Thyroid gland (tissue), 4 donors: Measurements from ENCODE around the gene STATH. TPM values are rescaled to one million over a fixed set of nuclear protein-coding genes. Genes with fewer than 3 reads are reported as not detected.

Experiments
- DNase-seq, 2 donors: peaks; one replicate each; pipeline ENCODE4 v3.0.0-alpha.2; 2019
- H3K27ac ChIP-seq, 3 donors: fragments of 200-600 bp; sonication (generic); 1 replicate in 2 of 3; 2 replicates in 1 of 3; pipeline ENCODE4 v1.5.1; 2016 to 2019; ENCODE audit warnings: mild to moderate bottlenecking in 1 of 3, moderate library complexity in 1 of 3
- H3K27me3 ChIP-seq: fragments of 200-600 bp; sonication (generic); one replicate; pipeline ENCODE4 v1.5.1; 2019
- H3K36me3 ChIP-seq, 2 donors: fragments of 200-600 bp; sonication (generic); one replicate each; pipeline ENCODE4 v1.5.1; 2016 to 2019
- H3K4me1 ChIP-seq, 2 donors: fragments of 200-600 bp; sonication (generic); one replicate each; pipeline ENCODE4 v1.5.1; 2017 to 2019
- H3K4me3 ChIP-seq, 3 donors: fragments of 200-600 bp; sonication (generic); replicated peaks in 1 of 3; 1 replicate in 2 of 3; 2 replicates in 1 of 3; pipeline ENCODE4 v1.5.1; 2016; ENCODE audit warnings: mild to moderate bottlenecking in 1 of 3
- H3K9me3 ChIP-seq: fragments of 200-600 bp; sonication (generic); one replicate; pipeline ENCODE4 v1.5.1; 2017
- CTCF ChIP-seq, 6 experiments: fragments of 200-600 bp in 3 of 6; fragments of 450-650 bp in 3 of 6; sonication (generic) in 3 of 6; IDR thresholded peaks; one replicate each; pipeline ENCODE4 v1.5.1; 2016 to 2019; ENCODE audit warnings: antibody characterized with exemption in 6 of 6, mild to moderate bottlenecking in 2 of 6, inconsistent platforms in 1 of 6, moderate library complexity in 1 of 6
- POLR2A ChIP-seq, 2 donors: fragments of 450-650 bp; IDR thresholded peaks; one replicate each; pipeline ENCODE4 v1.6.1; 2017; ENCODE audit warnings: antibody characterized with exemption in 2 of 2, mild to moderate bottlenecking in 2 of 2, moderate library complexity in 1 of 2
- WGBS, 2 donors: methylation state at CpG; one replicate each; pipeline ENCODE4 v1.1.5; 2017; 5-methylcytosine and 5-hydroxymethylcytosine counted together
- intact Hi-C: fragments of 100-400 bp; cut with DNase I; formaldehyde crosslinking; loops from one replicate; pipeline ENCODE4 v1.15.1; 2023
- total RNA-seq, 4 donors: library from RNA; depleted of rRNA; stranded (reverse); fragments of >200 nt; gene quantifications; one replicate each; pipeline ENCODE4 v1.2.3, GENCODE V29; 2016

The STATH gene
- total RNA-seq, 4 donors from 2014 or later: not detected

- no peaks in the 10 kb centered on the region for H3K9me3 ChIP-seq
- no peak for TF ChIP-seq POLR2A (IDR thresholded peaks at IDR 0.05)
- TF ChIP-seq CTCF (IDR thresholded peaks at IDR 0.05): no peak
- intact Hi-C loops: no loop called here
- H3K27ac ChIP-seq: no peak overlapping the region
- no peaks in the 10 kb centered on the region for H3K36me3 ChIP-seq
- H3K4me1 ChIP-seq: no peaks in the 10 kb centered on the region
- no peak for DNase-seq
- H3K27me3 ChIP-seq: no peaks in the 10 kb centered on the region
- H3K4me3 ChIP-seq: no peak overlapping the region
These were observed 18.2 kb upstream of the STATH start for GRCh38 chr4:69977582-69977981.

GRCh38 chr4:69984030-69984443, 11.7 kb upstream of the STATH start:
- peak; percentile 66 to 75 for DNase-seq
- H3K4me1 ChIP-seq: peaks cover 0 to 4% of the 10 kb centered on the region in 2 donors
- no peak overlapping the region for H3K4me3 ChIP-seq
- H3K9me3 ChIP-seq: no peaks in the 10 kb centered on the region
- no peak for TF ChIP-seq POLR2A (IDR thresholded peaks at IDR 0.05)
- no peak for TF ChIP-seq CTCF (IDR thresholded peaks at IDR 0.05)
- peak overlapping the region in 1 of 3 donors; percentile 46 for H3K27ac ChIP-seq
- intact Hi-C loops: no loop called here
- no peaks in the 10 kb centered on the region for H3K36me3 ChIP-seq
- 11 to 16% methylated on average over 2 of the region's 2 CpGs for WGBS, 2 donors
- H3K27me3 ChIP-seq: no peaks in the 10 kb centered on the region

GRCh38 chr4:69986663-69987062, 9.1 kb upstream of the STATH start:
- 89 to 92% methylated on average over 1 of the region's 1 CpG for WGBS, 2 donors
- H3K27ac ChIP-seq: no peak overlapping the region
- H3K9me3 ChIP-seq: no peaks in the 10 kb centered on the region
- H3K4me1 ChIP-seq: peaks cover 0 to 4% of the 10 kb centered on the region in 2 donors
- H3K36me3 ChIP-seq: no peaks in the 10 kb centered on the region
- intact Hi-C loops: no loop called here
- TF ChIP-seq CTCF (IDR thresholded peaks at IDR 0.05): no peak
- TF ChIP-seq POLR2A (IDR thresholded peaks at IDR 0.05): no peak
- no peak for DNase-seq
- H3K27me3 ChIP-seq: no peaks in the 10 kb centered on the region
- no peak overlapping the region for H3K4me3 ChIP-seq

GRCh38 chr4:69991016-69991415, 4.8 kb upstream of the STATH start:
- H3K36me3 ChIP-seq: no peaks in the 10 kb centered on the region
- no peaks in the 10 kb centered on the region for H3K9me3 ChIP-seq
- H3K4me3 ChIP-seq: no peak overlapping the region
- TF ChIP-seq POLR2A (IDR thresholded peaks at IDR 0.05) (no peak), CTCF (IDR thresholded peaks at IDR 0.05) (no peak)
- no peaks in the 10 kb centered on the region for H3K4me1 ChIP-seq
- no peak for DNase-seq
- no peak overlapping the region for H3K27ac ChIP-seq
- intact Hi-C loops: no loop called here
- H3K27me3 ChIP-seq: no peaks in the 10 kb centered on the region
- 91 to 93% methylated on average over 4 of the region's 4 CpGs for WGBS, 2 donors

GRCh38 chr4:69994782-69995181, 984 bp upstream of the STATH start:
- intact Hi-C loops: no loop called here
- Histone ChIP-seq H3K4me3 (no peak overlapping the region), H3K27me3 (no peaks in the 10 kb centered on the region), H3K9me3 (no peaks in the 10 kb centered on the region), H3K27ac (no peak overlapping the region), H3K36me3 (no peaks in the 10 kb centered on the region), H3K4me1 (no peaks in the 10 kb centered on the region)
- WGBS, 2 donors: 90 to 92% methylated on average over 5 of the region's 5 CpGs
- no peak for TF ChIP-seq POLR2A (IDR thresholded peaks at IDR 0.05)
- no peak for TF ChIP-seq CTCF (IDR thresholded peaks at IDR 0.05)
- DNase-seq: no peak
